Dedifferentiated amniotic fluid mesenchymal stem cell (primary cell): ENCODE results near the gene ANKH.

Experiments
- DNase-seq: peaks from one replicate; pipeline ENCODE4 v3.0.0-alpha.2; 2016; ENCODE audit errors: extremely low spot score

Gene ANKH

DNA sequence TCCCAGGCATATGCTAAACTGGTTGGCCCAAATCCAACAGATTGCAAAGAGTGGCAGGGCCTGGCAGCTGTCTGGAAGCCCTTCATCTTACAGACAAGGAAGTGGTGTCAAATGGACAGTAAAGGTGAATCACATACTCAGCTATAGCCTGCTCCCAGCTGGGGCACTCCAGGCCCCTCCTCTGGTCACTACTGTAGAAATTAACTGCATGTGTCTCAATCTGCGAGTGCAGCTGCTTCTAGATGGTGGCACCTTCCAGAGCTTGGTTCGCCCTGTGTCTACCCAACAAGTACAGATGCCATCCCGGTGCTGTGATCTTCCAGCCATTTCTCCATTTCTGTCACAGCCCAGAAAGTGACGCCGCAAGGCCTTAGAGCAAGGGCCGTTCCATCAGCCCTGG, 156.9 kb downstream of the ANKH start:
- no peak for DNase-seq

DNA sequence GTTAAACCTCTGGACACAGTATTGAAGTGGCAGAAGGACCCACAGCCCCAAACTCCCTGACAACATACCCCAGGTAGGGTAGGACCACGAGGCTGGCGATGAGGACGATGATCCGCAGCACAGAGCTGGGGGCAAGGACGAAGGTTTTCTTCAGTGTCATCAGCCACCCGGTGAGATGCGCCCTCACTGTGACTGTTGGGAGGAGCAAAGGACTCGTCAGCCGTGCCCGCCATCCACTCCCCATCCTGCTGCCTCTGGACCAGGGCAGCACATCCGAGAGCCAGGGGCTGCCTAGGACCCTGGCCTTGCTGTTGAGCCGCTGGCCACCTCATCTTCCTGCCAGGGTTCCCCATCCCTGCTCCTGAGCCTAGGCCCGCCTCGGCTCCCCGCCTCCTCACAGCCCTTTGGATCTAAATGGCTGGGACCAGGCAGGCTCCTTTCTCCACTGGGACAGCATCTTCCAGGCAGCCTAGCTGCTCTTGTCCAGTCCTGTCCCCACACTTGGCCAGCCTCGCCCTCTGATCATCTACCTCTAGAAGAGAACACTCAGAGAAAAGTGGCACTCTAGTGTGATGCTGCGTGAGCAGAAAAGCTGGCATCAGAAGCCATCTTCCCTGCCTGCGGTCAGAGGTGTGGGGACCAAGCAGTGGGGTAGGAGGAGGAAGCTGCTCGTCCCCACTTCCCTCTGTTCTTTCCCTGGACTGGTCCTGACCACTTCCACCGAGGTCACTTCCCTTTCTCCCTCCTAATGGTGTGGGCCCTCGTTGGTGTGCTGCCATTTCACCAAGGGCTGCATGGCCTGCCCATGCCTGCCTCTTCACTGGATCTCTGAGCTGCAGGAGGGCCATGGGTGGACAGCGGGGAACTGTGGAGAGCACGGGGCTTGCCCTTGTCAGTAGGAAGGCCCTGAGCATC, 157.8 kb downstream of the ANKH start:
- no peak for DNase-seq

DNA sequence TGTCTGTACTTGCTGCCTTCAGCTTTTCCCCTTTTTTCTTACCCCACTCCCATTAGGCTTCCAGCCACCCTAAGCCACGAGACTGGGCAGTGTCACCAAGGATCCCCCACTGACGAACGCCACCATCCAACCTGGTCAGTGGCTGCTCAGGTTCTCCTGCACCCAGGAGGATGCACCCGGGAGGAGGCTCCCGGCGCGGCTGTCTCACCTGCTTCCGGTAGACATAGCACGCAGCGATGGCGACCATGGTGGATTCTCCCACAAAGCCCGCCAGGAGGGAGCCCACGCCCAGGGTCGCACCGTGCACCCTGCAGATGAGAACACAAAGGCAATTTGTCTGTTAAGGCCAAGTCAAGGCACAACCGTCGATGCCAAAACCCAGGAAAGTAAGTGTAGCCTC, 158.9 kb downstream of the ANKH start:
- no peak for DNase-seq

DNA sequence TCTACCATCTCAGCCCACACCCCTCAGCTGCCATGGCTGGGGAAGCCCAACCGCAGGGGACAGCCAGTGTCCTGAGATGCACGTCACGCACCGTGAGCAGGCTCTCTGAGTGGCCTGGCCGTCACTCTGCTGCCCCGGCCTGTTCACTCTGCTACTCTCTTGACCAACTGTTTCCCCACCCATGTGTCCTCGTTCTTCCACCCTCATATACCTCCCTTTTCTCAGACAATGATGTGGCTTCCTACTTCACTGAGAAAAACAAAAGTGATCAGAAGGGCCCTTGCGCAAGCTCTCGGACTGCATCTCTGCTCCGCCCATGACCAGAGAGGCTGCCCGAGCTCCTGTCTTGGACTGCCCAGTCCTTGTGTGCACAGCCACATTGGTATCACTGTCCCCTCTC, 159.4 kb downstream of the ANKH start:
- DNase-seq: no peak

DNA sequence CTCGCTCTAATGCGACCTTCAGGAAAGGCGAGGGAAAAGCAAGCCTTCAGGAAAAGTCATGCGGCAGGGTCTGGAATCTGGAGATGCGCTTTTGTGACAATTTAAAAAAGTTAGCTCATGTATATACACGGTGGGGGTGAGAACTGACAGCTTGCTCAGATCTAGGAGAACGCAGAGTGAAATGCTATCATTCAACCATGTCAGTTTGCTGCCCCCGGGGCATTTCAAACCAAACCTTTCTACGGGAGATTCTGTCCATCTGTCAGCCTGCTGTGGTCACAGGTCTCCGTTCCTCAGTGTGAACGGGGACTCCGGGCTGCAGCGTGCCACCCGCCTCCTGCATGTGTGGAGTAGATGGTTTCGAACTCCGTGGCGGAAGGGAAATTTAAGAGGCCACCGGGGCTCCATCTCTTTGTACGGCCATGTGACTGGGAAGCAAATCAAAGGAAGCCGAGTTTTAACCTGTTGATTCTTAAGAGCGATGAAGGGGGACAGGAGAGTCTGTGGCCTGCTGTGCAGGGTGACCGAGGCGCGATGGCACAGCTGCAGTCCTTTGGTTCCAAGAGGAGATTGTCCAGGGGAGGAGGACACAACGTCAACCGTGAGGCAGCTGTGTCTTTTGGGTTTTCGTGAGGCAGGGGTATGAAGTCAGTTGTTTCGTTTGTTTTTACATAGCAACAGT, 161.1 kb downstream of the ANKH start:
- DNase-seq: no peak

DNA sequence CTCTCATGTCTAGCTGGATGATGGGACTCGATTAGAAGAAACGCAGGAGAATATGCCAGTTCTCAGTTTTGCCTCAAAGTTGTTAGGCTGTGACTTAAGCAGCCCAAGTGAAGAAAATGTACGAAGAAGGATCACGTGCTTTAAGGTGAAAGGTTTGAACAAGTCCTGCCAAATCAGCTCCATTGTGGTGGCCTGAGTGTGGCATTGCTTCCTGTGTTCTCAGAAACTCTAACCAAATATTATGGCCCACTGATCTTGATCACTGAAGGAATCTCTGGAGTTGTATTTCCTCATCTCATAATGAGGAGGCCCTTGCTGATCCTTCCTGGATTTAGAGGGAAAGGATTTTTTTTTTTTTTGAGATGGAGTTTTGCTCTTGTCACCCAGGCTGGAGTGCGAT, 163.0 kb downstream of the ANKH start:
- no peak for DNase-seq

DNA sequence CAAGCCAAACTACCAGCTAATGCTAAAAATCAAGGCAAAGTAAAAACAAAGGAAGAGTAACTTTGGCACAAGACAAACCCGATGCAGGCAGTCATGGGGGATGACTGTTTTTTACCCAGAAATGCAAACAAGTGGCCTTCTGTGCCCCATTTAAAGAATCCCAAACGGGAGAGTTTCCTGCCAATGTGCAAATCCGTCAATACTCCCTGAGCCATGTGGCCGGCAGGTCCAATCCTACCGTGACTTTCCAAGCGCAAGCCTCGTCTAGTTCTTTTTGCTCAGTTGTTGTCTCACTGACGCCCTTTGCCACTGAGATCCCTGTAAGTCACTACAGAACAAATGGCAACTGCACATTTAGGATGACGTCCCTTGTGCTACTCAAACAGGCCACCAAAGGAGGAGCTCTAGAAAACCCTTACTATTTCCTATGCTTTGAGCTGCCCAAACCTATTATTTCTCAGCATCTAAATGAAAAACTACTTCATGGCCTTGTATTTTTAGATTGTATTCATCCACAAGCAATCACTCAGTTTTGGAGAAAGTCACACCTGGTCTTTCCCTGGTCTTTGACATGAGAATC, 163.7 kb downstream of the ANKH start:
- no peak for DNase-seq

DNA sequence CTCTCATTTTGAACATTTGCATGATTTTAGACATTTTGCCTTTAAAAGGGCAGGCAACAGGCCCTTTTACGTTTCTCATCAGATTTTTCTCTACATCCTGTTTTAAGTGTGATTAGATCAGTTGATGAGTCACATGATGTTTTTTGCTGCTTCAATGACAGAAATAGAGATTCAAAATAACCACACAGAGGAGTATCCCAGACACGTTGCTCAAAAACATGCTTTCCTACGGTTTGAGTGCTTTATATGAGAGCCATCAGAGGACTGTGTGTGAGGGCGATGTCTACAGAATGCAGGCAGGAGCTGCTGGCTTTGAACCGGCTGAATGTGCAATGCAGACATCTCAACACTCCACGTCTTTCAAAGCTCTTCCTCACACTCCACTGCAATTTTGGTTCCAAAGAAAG, 165.0 kb downstream of the ANKH start:
- DNase-seq: no peak

DNA sequence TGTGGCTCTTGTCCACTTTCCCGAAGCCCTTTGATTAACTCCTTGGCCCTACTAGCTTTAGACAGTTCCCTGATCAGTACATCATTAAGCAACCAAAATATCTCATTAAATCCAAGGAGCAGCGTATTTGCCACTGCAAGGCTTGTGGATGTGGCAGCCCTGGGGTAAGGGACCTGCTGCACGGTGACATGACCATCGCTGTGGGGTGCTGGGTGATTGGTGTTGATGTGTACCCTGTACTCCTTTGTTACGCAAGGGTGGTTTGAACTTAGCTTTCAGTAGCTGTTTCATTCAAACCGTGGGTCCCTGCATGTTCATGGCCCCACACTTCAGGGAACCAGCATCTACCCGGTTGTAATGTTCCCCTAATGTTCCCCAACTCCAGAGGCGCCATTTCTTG, 166.0 kb downstream of the ANKH start:
- no peak for DNase-seq

DNA sequence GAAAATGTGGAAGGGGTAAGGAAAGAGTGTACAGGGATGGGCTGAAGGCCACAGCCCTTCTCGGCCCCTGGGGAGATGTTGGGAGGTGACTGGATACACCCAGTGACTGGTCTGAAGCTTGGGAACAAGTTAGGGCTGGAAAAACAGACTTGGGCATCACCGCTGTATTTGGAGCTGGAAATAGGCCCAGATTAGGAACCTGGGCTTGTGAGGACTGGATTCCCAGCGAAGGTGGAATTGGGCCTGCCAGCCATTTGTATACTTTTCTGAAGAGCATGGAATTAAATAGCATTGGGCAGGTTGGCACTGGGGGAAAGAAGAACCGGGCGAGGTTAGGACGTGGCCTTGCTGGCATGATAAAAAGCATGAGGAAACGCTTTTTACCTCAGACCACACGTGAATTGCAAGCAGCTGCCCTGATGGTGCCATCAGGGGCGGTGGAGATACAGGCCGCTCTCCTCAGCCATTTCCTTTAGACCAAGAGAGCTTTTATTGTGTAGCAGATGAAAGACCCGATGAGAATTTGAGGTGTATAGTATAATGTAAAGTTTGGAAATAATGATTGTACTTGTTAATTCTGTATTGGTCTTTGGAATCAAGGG, 169.2 kb downstream of the ANKH start:
- DNase-seq: no peak

DNA sequence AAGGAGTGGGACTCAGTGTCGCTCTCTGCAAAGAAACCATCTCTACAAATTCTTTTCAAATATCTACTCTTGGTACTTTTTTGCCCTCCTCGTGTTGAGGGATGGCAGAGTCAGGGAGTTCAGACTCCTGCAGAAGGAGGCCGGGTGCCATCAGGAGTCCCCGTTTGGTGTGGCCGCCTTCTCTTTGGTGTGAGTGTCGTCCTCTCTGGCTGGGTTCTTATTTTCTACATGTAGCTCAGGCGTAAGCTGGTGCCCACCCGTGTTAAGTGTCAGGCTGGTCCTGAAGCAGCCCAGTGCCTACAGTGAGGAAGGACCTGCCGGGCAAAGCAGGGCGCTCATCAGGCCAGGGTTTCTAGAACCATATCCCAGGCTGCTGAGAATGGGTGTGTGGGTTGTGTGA, 170.0 kb downstream of the ANKH start:
- no peak for DNase-seq

DNA sequence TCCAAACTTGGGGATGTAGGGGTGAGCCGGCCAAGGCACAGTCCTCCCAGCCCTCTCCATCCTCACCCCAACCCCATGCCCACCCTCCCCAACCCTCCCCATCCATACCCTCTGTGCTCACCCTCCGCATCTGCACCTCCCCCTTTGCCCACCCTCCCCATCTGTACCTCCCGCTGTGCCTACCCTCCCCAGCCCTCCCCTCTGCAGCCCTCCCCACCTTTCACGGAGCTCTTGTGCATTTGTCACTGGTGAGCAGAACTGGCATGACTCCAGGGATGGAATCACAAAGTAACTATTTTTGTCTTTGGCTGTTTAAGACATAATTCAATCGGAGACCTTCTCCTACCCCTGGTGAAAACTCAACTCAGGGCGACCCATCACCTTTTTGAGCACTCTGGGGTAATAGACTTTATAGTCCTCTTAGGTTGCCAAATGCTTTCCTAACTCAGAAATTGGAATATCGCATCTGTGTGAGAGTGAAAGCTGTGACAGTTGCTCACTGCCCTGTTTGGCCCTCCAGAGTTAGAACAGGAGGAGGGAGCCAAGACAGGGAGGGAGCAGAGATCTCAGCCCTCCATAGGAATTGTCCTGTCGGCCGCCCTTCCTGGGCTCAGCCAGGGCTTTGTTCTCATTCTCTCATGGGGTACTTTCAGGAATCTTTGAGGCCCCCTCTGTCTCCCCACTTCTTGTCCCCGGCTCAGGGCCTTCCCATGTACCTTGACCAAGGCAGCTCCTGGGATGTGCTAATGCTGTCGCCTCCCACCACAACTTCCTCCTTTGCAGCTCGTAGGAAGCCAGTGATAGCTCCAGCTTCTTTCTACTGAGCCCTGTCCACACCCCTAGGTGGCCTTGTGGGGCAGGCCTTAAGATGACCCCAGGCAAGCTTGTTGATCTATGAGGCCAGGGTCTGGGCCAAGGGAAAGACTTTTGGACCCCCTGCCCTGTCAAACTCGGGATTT, 170.8 kb downstream of the ANKH start:
- no peak for DNase-seq

DNA sequence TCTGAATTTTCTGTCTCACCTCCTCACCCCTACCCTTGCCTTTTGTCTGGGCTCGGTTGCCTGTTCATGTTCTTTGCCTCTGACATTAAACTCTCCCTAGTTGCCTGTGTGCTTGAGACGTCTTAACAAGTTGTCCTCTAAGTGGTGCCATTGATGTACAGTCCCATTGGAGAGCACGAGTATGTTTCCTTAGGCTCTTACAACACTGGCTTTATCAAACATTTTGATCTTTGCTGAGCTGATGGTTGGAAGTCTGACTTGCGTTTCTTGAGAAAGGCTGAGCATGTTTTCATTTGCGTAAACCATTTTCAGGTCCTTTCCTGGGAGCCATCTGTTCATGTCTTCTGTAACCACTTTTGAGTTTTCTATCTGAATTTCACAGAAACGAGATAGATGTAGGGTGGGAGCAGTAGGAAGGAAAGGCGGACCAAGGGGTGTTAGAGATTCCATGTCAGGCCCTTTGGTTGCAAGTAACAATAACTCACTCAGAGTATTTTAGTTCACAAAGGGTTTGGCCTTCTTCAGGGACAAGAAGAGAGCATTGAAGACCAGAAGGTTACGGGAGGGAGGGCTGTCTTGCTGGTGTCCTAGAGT, 171.7 kb downstream of the ANKH start:
- DNase-seq: no peak

DNA sequence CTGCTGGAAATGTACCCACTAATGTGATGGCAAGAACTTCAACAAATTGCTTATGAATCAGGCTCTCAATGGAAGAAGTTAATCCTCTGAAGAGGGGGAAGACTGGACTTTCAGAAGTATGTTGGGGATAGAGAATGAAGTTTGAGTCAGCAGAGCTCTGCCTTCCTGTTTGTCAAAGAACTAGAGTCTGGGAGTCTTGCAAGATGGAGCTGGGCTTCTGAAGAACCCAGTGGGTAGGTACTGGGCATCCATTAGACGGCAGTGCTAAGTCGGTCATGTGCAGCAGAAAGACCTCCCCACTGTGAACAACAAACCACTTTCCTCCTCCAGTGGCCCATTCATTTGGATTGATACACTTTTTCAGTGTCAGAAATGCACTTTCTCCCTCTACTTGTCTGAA, 172.4 kb downstream of the ANKH start:
- no peak for DNase-seq

DNA sequence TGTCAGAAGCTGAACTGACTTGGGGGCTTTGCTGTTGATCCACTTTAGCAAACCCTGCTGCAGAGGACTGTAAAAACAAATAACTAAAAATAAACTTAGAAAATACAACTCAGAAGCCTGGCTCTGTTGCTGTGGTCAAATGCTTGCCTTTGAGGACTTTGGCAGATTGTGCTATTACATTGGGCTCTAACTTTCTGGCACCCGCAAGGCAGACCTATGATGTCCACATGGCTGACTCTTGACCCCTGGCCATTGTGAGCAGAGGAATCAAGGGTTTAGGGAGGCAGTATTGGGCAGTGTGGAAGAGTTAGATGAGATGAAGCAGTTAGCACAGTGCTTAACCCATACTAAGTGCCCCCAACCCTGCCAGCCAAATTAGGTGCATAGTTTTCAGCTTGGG, 173.1 kb downstream of the ANKH start:
- no peak for DNase-seq

DNA sequence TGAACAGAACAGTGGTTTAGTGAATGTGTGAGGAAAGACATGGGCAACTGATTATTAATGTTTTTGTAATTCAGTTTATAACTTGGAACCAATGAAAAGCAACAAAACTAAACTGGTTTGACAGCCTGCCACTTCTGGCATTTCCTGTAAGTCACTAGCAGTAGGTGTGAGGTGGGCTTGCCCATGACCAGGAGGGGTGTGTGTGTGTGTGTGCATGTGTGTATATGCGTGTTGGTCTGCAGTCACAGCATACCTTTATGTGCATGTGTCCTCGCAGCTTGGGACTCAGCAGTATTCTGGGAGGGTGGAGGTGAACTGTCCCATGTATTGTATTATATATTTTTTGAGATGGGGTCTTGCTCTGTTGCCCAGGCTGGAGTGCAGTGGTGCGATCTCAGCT, 174.7 kb downstream of the ANKH start:
- no peak for DNase-seq

DNA sequence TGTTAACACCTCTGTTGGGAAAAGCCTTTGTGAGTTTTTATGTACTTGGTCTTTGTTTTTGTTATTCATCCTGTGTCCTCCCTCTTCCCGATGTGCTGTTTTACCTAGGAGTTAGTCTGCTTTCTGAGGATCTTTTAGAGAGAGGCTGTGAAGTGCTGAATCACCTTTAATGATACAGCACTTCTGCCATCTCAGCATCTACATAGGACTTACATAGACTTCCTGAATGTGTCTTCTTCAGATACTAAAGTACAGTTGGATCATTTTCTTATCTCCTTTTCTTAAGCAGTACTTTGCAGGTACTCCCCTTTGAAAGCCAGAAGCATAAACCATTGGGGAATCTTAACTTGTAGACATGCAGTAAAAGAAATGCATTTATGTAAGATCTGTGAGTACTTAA, 175.5 kb downstream of the ANKH start:
- no peak for DNase-seq

DNA sequence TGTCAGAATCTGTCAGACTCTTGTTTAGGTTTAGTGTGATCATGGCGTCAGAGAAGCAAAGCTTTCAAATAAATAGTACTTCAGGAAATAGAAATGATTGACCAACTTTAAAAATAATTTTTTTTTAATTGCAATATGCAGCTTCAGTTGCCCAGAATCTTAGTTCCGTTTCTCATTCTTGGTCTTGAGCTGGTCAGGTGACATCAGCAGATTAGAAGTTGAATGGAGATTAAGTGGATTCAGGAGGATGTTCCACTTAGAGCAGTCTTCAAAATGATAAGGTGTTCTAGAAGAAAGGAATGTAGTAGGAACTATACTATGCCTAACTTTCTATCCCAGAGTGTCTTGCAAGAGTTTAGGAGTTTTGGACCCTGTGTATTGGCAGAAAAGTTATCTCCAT, 176.4 kb downstream of the ANKH start:
- no peak for DNase-seq

DNA sequence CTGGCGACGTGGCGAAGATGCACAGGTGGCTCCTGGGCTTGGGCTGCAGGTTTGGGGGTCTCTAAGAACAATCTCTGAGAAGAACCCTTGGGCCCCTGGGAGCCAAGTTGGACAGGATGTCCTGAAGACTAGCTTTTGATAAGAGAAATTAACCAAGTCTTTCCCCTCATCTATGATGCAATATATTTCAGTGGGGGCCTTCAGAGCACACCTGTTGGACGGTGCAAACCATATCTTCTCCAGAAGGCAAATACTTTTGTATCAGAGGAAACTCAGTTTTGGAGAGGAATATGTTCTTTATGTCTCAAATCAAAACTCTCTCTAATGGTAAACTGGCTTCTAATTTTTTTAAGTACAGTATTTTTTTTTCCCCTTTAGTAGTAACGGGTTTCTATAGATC, 178.5 kb downstream of the ANKH start:
- no peak for DNase-seq

DNA sequence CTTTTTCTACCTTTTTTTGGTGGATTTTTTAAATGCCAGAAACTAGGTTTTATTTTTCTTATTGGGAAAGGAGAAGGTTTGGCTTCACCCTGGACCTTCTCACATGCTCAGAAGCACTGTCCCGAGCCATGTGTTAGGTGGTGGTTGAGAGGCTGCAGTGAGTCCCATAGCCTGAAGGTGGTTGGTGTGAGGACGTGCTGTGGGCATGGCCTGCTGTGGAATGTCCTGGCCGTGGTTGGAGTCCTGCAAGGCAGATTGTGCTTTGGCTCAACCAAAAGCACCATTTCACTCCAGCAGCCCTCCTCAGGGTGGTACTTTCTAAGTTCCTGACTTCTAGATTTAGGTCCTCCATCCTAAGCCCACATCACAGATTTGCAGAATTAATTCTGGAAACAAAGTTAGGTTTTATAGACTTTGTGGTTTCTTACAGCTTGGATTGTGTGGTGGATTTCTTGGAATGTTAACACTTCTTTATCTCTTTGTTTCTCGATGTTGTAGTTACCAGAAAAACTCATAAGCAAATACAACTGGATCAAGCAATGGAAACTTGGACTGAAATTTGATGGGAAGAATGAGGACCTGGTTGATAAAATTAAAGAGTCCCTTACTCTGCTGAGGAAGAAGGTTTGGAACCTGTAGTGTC, 184.4 kb downstream of the ANKH start:
- DNase-seq: no peak

DNA sequence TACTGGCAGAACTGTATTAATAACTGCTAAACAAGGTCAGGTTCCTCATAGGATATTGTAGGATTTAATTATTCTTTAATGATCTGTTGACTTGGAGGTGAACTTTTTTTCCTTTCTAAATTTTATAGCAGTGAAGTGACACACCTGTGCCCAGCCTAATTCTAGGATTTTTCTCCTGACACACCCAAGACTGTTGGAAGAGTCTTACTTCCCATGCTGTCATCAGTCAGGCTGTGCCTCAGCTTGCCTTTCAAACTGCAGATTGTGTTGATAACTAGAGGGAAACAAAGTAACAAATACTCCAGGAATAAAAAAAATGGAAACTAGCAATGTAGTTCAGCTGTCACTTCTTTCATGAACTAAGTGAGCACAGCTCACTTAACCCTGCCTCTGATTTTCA, 185.1 kb downstream of the ANKH start:
- DNase-seq: no peak
